HepG2 (cell line): ENCODE measurements around the gene SPOP. TPM values are rescaled to one million over a fixed set of nuclear protein-coding genes. Genes with fewer than 3 reads are reported as not detected.
A peak's percentile ranks its signal among the peaks of the same experiment; 100 is the strongest.

Experiments
- ATAC-seq: fragments of 200-7000 bp; cut with Tn5 transposase; 3 replicates; pipeline ENCODE4 v1.9.1; 2020; ENCODE audit warnings: mild to moderate bottlenecking, moderate library complexity
- BruUV-seq: library from RNA; stranded (reverse); fragments of 400-500 nt; replicated peaks from 2 replicates; lab custom pipeline; 2021; lab: Mats Ljungman, UMichigan
- CTCF ChIA-PET: fragments of 300-600 bp; formaldehyde crosslinking; extraction: SDS; loops from one replicate; lab custom pipeline; 2021; ENCODE audit warnings: low total read pairs, inconsistent platforms, low intra/inter-chr PET ratio; lab: Yijun Ruan, JAX
- POLR2A ChIA-PET: fragments of 350-600 bp; sonication (Branson Sonifier 250); formaldehyde crosslinking; loops from one replicate; lab custom pipeline; 2020; ENCODE audit warnings: antibody characterized with exemption, inconsistent platforms; lab: Yijun Ruan, JAX
- DNase-seq: peaks from one replicate; pipeline ENCODE4 v3.0.0-alpha.2; 2015; ENCODE audit warnings: low spot score
- FAIRE-seq: peaks from 3 replicates; lab custom pipeline; 2011; peaks lifted over from hg19 to GRCh38; lab: Jason Lieb, UNC
- H2AFZ ChIP-seq: one replicate; pipeline ENCODE4 v1.6.1; 2011; ENCODE audit warnings: low read length, inconsistent platforms
- H3K27ac ChIP-seq: fragments of 300-600 bp; 3 replicates; pipeline ENCODE4 v1.8.0; 2011; ENCODE audit warnings: mixed run types, mild to moderate bottlenecking, mixed read lengths, low read length, inconsistent platforms; ENCODE audit not compliant: insufficient read depth; ENCODE audit errors: extremely low read length
- H3K27me3 ChIP-seq, 2 experiments: fragments of 200-600 bp in 1 of 2; 2 replicates in 1 of 2; 3 replicates in 1 of 2; pipeline versions ENCODE4 v1.6.0 to v1.8.0; 2011; ENCODE audit warnings: low read length in 2 of 2, mild to moderate bottlenecking in 2 of 2, moderate library complexity in 2 of 2, inconsistent platforms in 1 of 2; ENCODE audit not compliant: insufficient read depth in 2 of 2, control insufficient read depth in 1 of 2
- H3K36me3 ChIP-seq, 2 experiments: fragments of 200-600 bp in 1 of 2; replicated peaks in 1 of 2; 2 replicates in 1 of 2; 3 replicates in 1 of 2; pipeline versions ENCODE4 v1.5.1 to v1.8.0; 2011; ENCODE audit warnings: low read length in 2 of 2, inconsistent platforms in 1 of 2; ENCODE audit not compliant: insufficient read depth in 2 of 2, control insufficient read depth in 1 of 2
- H3K4me1 ChIP-seq: 2 replicates; pipeline ENCODE4 v1.5.1; 2012; ENCODE audit warnings: low read length, inconsistent platforms; ENCODE audit not compliant: insufficient read depth
- H3K4me2 ChIP-seq: 2 replicates; pipeline ENCODE4 v1.6.0; 2011; ENCODE audit warnings: low read depth, low read length, inconsistent platforms
- H3K4me3 ChIP-seq, 3 experiments: fragments of 200-600 bp in 1 of 3; sonication (generic), shearing (Covaris generic) in 1 of 3; replicated peaks in 1 of 3; 2 replicates each; pipeline ENCODE4 v1.5.1; 2011 to 2016; ENCODE audit warnings: low read length in 3 of 3, inconsistent platforms in 2 of 3, low read depth in 2 of 3, mild to moderate bottlenecking in 2 of 3, control low read depth in 1 of 3, mixed read lengths in 1 of 3; ENCODE audit not compliant: insufficient read depth in 1 of 3
- H3K79me2 ChIP-seq: one replicate; pipeline ENCODE4 v1.6.1; 2011; ENCODE audit warnings: low read length, inconsistent platforms; ENCODE audit not compliant: insufficient read depth
- H3K9ac ChIP-seq: 2 replicates; pipeline ENCODE4 v1.6.0; 2011; ENCODE audit warnings: mild to moderate bottlenecking, low read depth, low read length, inconsistent platforms; ENCODE audit not compliant: insufficient read depth
- H3K9me3 ChIP-seq: 2 replicates; pipeline ENCODE4 v1.5.1; 2012; ENCODE audit warnings: mild to moderate bottlenecking, low read length
- H4K20me1 ChIP-seq: 2 replicates; pipeline ENCODE4 v1.6.0; 2011; ENCODE audit warnings: inconsistent platforms, mild to moderate bottlenecking, low read length, moderate library complexity; ENCODE audit not compliant: insufficient read depth
- FOXC1 ChIP-seq: sonication (generic); formaldehyde crosslinking; IDR thresholded peaks from 2 replicates; pipeline ENCODE4 v1.8.0; 2022; ENCODE audit warnings: mild to moderate bottlenecking, missing genetic modification reagents, borderline replicate concordance
- FUBP1 ChIP-seq: sonication (generic); formaldehyde crosslinking; IDR thresholded peaks from 2 replicates; pipeline ENCODE4 v1.5.1; 2020; ENCODE audit warnings: missing genetic modification reagents, mild to moderate bottlenecking, borderline replicate concordance
- HDAC6 ChIP-seq: fragments of 200-600 bp; sonication (generic); IDR thresholded peaks from 2 replicates; pipeline ENCODE4 v1.7.0; 2017; ENCODE audit warnings: mild to moderate bottlenecking, antibody characterized with exemption, low read length, low read depth
- JUNB ChIP-seq: sonication (generic); formaldehyde crosslinking; IDR thresholded peaks from 2 replicates; pipeline ENCODE4 v1.8.0; 2022; ENCODE audit warnings: missing genetic modification reagents, mild to moderate bottlenecking, borderline replicate concordance
- SALL2 ChIP-seq: sonication (generic); formaldehyde crosslinking; IDR thresholded peaks from 2 replicates; pipeline ENCODE4 v1.8.1; 2023; ENCODE audit warnings: mild to moderate bottlenecking, missing genetic modification reagents, inconsistent platforms
- SOX6 ChIP-seq, 2 experiments: fragments of 450-650 bp in 1 of 2; sonication (generic) in 1 of 2; formaldehyde crosslinking in 1 of 2; IDR thresholded peaks; 2 replicates each; pipeline versions ENCODE4 v1.4.0 to v1.6.1; 2017 to 2020; ENCODE audit warnings: antibody characterized with exemption in 1 of 2, mild to moderate bottlenecking in 1 of 2, missing genetic modification reagents in 1 of 2
- SRY ChIP-seq: sonication (generic); formaldehyde crosslinking; IDR thresholded peaks from 2 replicates; pipeline ENCODE4 v1.8.0; 2022; ENCODE audit warnings: mild to moderate bottlenecking, missing genetic modification reagents
- TAF15 ChIP-seq: fragments of 200-400 bp; formaldehyde crosslinking; IDR thresholded peaks from one replicate; pipeline ENCODE4 v1.6.1; 2018; ENCODE audit warnings: mild to moderate bottlenecking, low read depth, low read length; ENCODE audit not compliant: poor library complexity, severe bottlenecking
- THRA ChIP-seq: sonication (generic); formaldehyde crosslinking; IDR thresholded peaks from 2 replicates; pipeline ENCODE4 v1.4.0; 2020; ENCODE audit warnings: missing genetic modification reagents, borderline replicate concordance
- WIZ ChIP-seq: sonication (generic); formaldehyde crosslinking; IDR thresholded peaks from 2 replicates; pipeline ENCODE4 v1.5.1; 2020; ENCODE audit warnings: mild to moderate bottlenecking, missing genetic modification reagents
- ZBED4 ChIP-seq: sonication (generic); formaldehyde crosslinking; IDR thresholded peaks from 2 replicates; pipeline ENCODE4 v1.4.0; 2020; ENCODE audit warnings: missing genetic modification reagents, borderline replicate concordance
- ZNF616 ChIP-seq: sonication (generic); formaldehyde crosslinking; IDR thresholded peaks from 2 replicates; pipeline ENCODE4 v1.5.0; 2020; ENCODE audit warnings: low read depth, mild to moderate bottlenecking, missing genetic modification reagents
- ZSCAN22 ChIP-seq: sonication (generic); formaldehyde crosslinking; IDR thresholded peaks from 2 replicates; pipeline ENCODE4 v1.4.0; 2020; ENCODE audit warnings: mild to moderate bottlenecking, missing genetic modification reagents
- WGBS: methylation state at CpG from one replicate; pipeline ENCODE4 v1.1.6; 2017; ENCODE audit warnings: low lambda C conversion rate; 5-methylcytosine and 5-hydroxymethylcytosine counted together
- in situ Hi-C: cut with HindIII; loops from 2 replicates; pipeline ENCODE4 v1.10.0; 2017; ENCODE audit warnings: low pct_unique_long_range_greater_than_20kb; ENCODE audit not compliant: extremely low pct_ligation_motif_present
- intact Hi-C: fragments of 100-400 bp; cut with micrococcal nuclease; formaldehyde crosslinking; loops from one replicate; pipeline ENCODE4 v1.10.0; 2022; ENCODE audit not compliant: unreplicated experiment
- polyA plus RNA-seq, 8 experiments: library from polyadenylated mRNA; depleted of rRNA in 3 of 8; stranded (reverse) in 7 of 8; unstranded in 1 of 8; fragments of >200 nt; fragmentation: Illumina TruSeq in 4 of 8; extraction: Trizol in 4 of 8; gene quantifications; 2 replicates each; pipeline versions ENCODE4 v1.2.1 to v1.2.3, GENCODE V29; 2011 to 2016; ENCODE audit warnings: low read depth in 4 of 8, missing spikeins in 1 of 8, mixed read lengths in 1 of 8; ENCODE audit not compliant: insufficient read depth in 1 of 8
- total RNA-seq, 5 experiments: library from RNA; depleted of rRNA; stranded (reverse); fragments of >200 nt; fragmentation: Illumina TruSeq; extraction: Trizol; gene quantifications; 2 replicates each; pipeline ENCODE4 v1.2.3, GENCODE V29; 2016; ENCODE audit warnings: low read depth in 1 of 5

The SPOP gene
- total and polyA plus RNA-seq, 2 of the 13 experiments (the other 11 are each of a cell fraction or from before 2014, with no cell fraction given): 52.8 to 60.8 TPM

- no peak; the same call in 1 of the 2 replicates for TF ChIP-seq FUBP1
- TF ChIP-seq TAF15: peak; percentile 86
- TF ChIP-seq HDAC6: no peak
- no peak for TF ChIP-seq SRY (CRISPR knock-in tag)
- 0 out of 2 replicates have a peak, but pooled peaks have one; percentile 48 for TF ChIP-seq ZNF616 (CRISPR knock-in tag)
- TF ChIP-seq WIZ (CRISPR knock-in tag): no peak
Measured at GRCh38 chr17:49677134-49677932, 564 bp downstream of the SPOP start (continued).

GRCh38 chr17:49676276-49676868 is 1.5 kb downstream of the SPOP start:
- peak overlapping the region; percentile 80 for H3K9ac ChIP-seq
- WGBS: 46% methylated on average over 5 of the region's 5 CpGs
- POLR2A ChIA-PET: interaction anchor here (1.5 kb wide), 1 partner anchor 112 kb away, joined by 3 read pairs; the partner anchor contains the start of gene KAT7
- TF ChIP-seq ZSCAN22 (no peak), SOX6 (IDR thresholded peaks at IDR 0.05) (no peak), SOX6 (CRISPR knock-in tag; IDR thresholded peaks at IDR 0.05) (no peak), SALL2 (CRISPR knock-in tag) (no peak), ZBED4 (CRISPR knock-in tag) (peak; percentile 1; the same call in 1 of the 2 replicates), FOXC1 (CRISPR knock-in tag) (no peak), THRA (no peak), JUNB (CRISPR knock-in tag) (no peak)

More at GRCh38 chr17:49676276-49676868, 1.5 kb downstream of the SPOP start:
- in situ Hi-C loops (no loop called here), intact Hi-C loops (no loop called here)
- no peaks in the 10 kb centered on the region; a peak in 1 of 5 replicates for H3K27me3 ChIP-seq
- no TSS peak for BruUV-seq
- no peaks in the 10 kb centered on the region for H3K9me3 ChIP-seq
- CTCF ChIA-PET: interaction anchor here (1.0 kb wide), 1 partner anchor 18 kb away, joined by 3 read pairs; no protein-coding TSS in a partner anchor
- ATAC-seq (no peak), DNase-seq (no peak), FAIRE-seq (no peak)
- no peak overlapping the region for H2AFZ ChIP-seq
- peaks cover 37% of the 10 kb centered on the region for H3K4me1 ChIP-seq
- H3K4me2 ChIP-seq: peak overlapping the region; percentile 94
- peaks cover 11% of the 10 kb centered on the region; the same call in 1 of the 2 replicates for H4K20me1 ChIP-seq
- peaks cover 0 to 11% of the 10 kb centered on the region in 2 experiments; a peak in 3 of 5 replicates for H3K36me3 ChIP-seq
- H3K4me3 ChIP-seq: peak overlapping the region; percentile 68 to 77 (median 74); a peak in 5 of 6 replicates
- peak overlapping the region; percentile 73 for H3K27ac ChIP-seq
- peaks cover 54% of the 10 kb centered on the region for H3K79me2 ChIP-seq
